ENCODE data around the gene ZNRF1. TPM values are rescaled to one million over a fixed set of nuclear protein-coding genes. Genes with fewer than 3 reads are reported as not detected.
"Not testable (repeated sequence)": the region's sequence is repeated elsewhere in the genome, so short reads cannot be mapped to it uniquely, and the experiment has no call there.

The ZNRF1 gene
- polyA plus RNA-seq, 4 donors = 34.8 to 37.0 (median 35.3) TPM

GRCh38 chr16:75110637-75111513 lies 112.1 kb downstream of the ZNRF1 start:
- DNase-seq (ENCODE audit: low read depth in 4 of 4, low spot score in 3 of 4) = peak; percentile 80 to 84 (median 82)

GRCh38 chr16:75111514-75111940 lies 112.7 kb downstream of the ZNRF1 start:
- no peak for DNase-seq (ENCODE audit: low read depth in 4 of 4, low spot score in 3 of 4)

- DNase-seq (ENCODE audit: low read depth in 4 of 4, low spot score in 3 of 4) = no peak
Observed at GRCh38 chr16:75111961-75112733, 113.3 kb downstream of the ZNRF1 start.

GRCh38 chr16:75112734-75113491 lies 114.1 kb downstream of the ZNRF1 start:
- DNase-seq (ENCODE audit: low read depth in 4 of 4, low spot score in 3 of 4) = no peak

- DNase-seq (ENCODE audit: low read depth in 4 of 4, low spot score in 3 of 4) = no peak
Observed at GRCh38 chr16:75113541-75114121, 114.8 kb downstream of the ZNRF1 start.

GRCh38 chr16:75114179-75114945 lies 115.5 kb downstream of the ZNRF1 start:
- no peak for DNase-seq (ENCODE audit: low read depth in 4 of 4, low spot score in 3 of 4)

- no peak for DNase-seq (ENCODE audit: low read depth in 4 of 4, low spot score in 3 of 4)
Observed at GRCh38 chr16:75114946-75115825, 116.4 kb downstream of the ZNRF1 start.

GRCh38 chr16:75116081-75116910 lies 117.5 kb downstream of the ZNRF1 start, which contains the start of gene LDHD:
Gene LDHD (minus strand): TSS chr16:75116780. CDS start chr16:75116720, 60 bp downstream.
- DNase-seq (ENCODE audit: low read depth in 4 of 4, low spot score in 3 of 4) = no peak

- no peak for DNase-seq (ENCODE audit: low read depth in 4 of 4, low spot score in 3 of 4)
Observed at GRCh38 chr16:75116911-75117245, 118.1 kb downstream of the ZNRF1 start.

GRCh38 chr16:75118943-75119539 lies 120.2 kb downstream of the ZNRF1 start:
- DNase-seq (ENCODE audit: low read depth in 4 of 4, low spot score in 3 of 4) = no peak

GRCh38 chr16:75120253-75120652 lies 121.4 kb downstream of the ZNRF1 start:
- DNase-seq (ENCODE audit: low read depth in 4 of 4, low spot score in 3 of 4) = no peak

- DNase-seq (ENCODE audit: low read depth in 4 of 4, low spot score in 3 of 4) = no peak
Observed at GRCh38 chr16:75121949-75122568, 123.2 kb downstream of the ZNRF1 start.

- DNase-seq (ENCODE audit: low read depth in 4 of 4, low spot score in 3 of 4) = no peak
Observed at GRCh38 chr16:75122609-75123008, 123.8 kb downstream of the ZNRF1 start.

GRCh38 chr16:75127713-75128415 lies 129.0 kb downstream of the ZNRF1 start:
- DNase-seq (ENCODE audit: low read depth in 4 of 4, low spot score in 3 of 4) = no peak

GRCh38 chr16:75129421-75130149 lies 130.8 kb downstream of the ZNRF1 start:
- DNase-seq (ENCODE audit: low read depth in 4 of 4, low spot score in 3 of 4) = not testable (repeated sequence)

Data from right renal pelvis (tissue), 4 donors.